K562 (cell line): Measurements from ENCODE around the gene TCIRG1. TPM values are rescaled to one million over a fixed set of nuclear protein-coding genes. Genes with fewer than 3 reads are reported as not detected.

ENCODE experiments used
- CEBPB ChIP-seq: fragments of 450-650 bp; IDR thresholded peaks from 2 replicates; pipeline ENCODE4 v1.6.1; 2016; ENCODE audit warnings: missing genetic modification characterization, missing compliant biosample characterization
- FOXJ2 ChIP-seq: fragments of 200-800 bp; sonication (Bioruptor generic); IDR thresholded peaks from 2 replicates; pipeline ENCODE4 v1.6.1; 2016; ENCODE audit warnings: missing genetic modification characterization, missing compliant biosample characterization
- MYNN ChIP-seq, 2 experiments: sonication (generic); formaldehyde crosslinking in 1 of 2; IDR thresholded peaks; 2 replicates each; pipeline versions ENCODE4 v1.5.0 to v1.6.1; 2016 to 2020; ENCODE audit warnings: antibody characterized with exemption in 1 of 2, missing genetic modification reagents in 1 of 2
- NR2C2 ChIP-seq, 2 experiments: fragments of 200-800 bp in 1 of 2; sonication (Bioruptor generic) in 1 of 2; sonication (generic) in 1 of 2; formaldehyde crosslinking in 1 of 2; IDR thresholded peaks; 2 replicates each; pipeline versions ENCODE4 v1.6.1 to v1.8.0; 2016 to 2022; ENCODE audit warnings: mild to moderate bottlenecking in 1 of 2, missing compliant biosample characterization in 1 of 2, missing genetic modification characterization in 1 of 2, missing genetic modification reagents in 1 of 2
- RBM34 ChIP-seq: fragments of 200-400 bp; formaldehyde crosslinking; IDR thresholded peaks from 2 replicates; pipeline ENCODE4 v1.6.1; 2018; ENCODE audit warnings: low read length, borderline replicate concordance; ENCODE audit not compliant: insufficient read depth
- TGIF2 ChIP-seq: sonication (generic); formaldehyde crosslinking; IDR thresholded peaks from 2 replicates; pipeline ENCODE4 v1.8.1; 2022; ENCODE audit warnings: mild to moderate bottlenecking, missing genetic modification reagents, moderate library complexity
- ZBTB49 ChIP-seq: sonication (generic); formaldehyde crosslinking; IDR thresholded peaks from 2 replicates; pipeline ENCODE4 v1.8.0; 2022; ENCODE audit warnings: missing genetic modification reagents, mild to moderate bottlenecking, borderline replicate concordance
- ZC3H11A ChIP-seq: IDR thresholded peaks from 2 replicates; pipeline ENCODE4 v1.6.1; 2012; ENCODE audit warnings: low read depth, low read length, improper control_type of control experiment
- ZFP1 ChIP-seq: fragments of 450-650 bp; formaldehyde crosslinking; IDR thresholded peaks from 2 replicates; pipeline ENCODE4 v1.4.0; 2020; ENCODE audit warnings: mild to moderate bottlenecking, mixed read lengths
- ZNF133 ChIP-seq: fragments of 250-450 bp; sonication (Bioruptor Pico); IDR thresholded peaks from 2 replicates; pipeline ENCODE4 v1.4.0; 2020; ENCODE audit warnings: mild to moderate bottlenecking
- ZNF324 ChIP-seq: fragments of 250-450 bp; sonication (Bioruptor Pico); IDR thresholded peaks from 2 replicates; pipeline ENCODE4 v1.4.0; 2020; ENCODE audit warnings: mild to moderate bottlenecking
- polyA plus RNA-seq, 8 experiments: library from polyadenylated mRNA; depleted of rRNA in 4 of 8; stranded (reverse) in 5 of 8; unstranded in 3 of 8; fragments of >200 nt; fragmentation: Nextera tagmentation in 2 of 8; fragmentation: Illumina TruSeq in 1 of 8; extraction: Ambion mirVana in 2 of 8; extraction: Trizol in 1 of 8; gene quantifications; 2 replicates each; pipeline versions ENCODE4 v1.2.1 to v1.2.3, GENCODE V29; 2011 to 2014; ENCODE audit warnings: inconsistent platforms in 1 of 8, missing spikeins in 1 of 8
- total RNA-seq, 7 experiments: library from RNA; depleted of rRNA in 6 of 7; stranded (reverse); fragments of >200 nt in 6 of 7; fragmentation: Illumina TruSeq in 2 of 7; extraction: Trizol in 2 of 7; gene quantifications; 2 replicates each; pipeline versions ENCODE4 v1.2.1 to v1.2.3, GENCODE V29; 2011 to 2021; ENCODE audit warnings: low replicate concordance in 1 of 7
- TF ChIP-seq, protein P1 (sequence below), 2 experiments: fragments of 450-650 bp in 1 of 2; sonication (generic) in 1 of 2; formaldehyde crosslinking in 1 of 2; IDR thresholded peaks; 2 replicates each; pipeline versions ENCODE4 v1.7.1 to v1.9.0; 2016 to 2022; ENCODE audit warnings: inconsistent platforms in 1 of 2, mild to moderate bottlenecking in 1 of 2, missing genetic modification reagents in 1 of 2
- TF ChIP-seq, protein P2 (sequence below): sonication (generic); formaldehyde crosslinking; IDR thresholded peaks from 2 replicates; pipeline ENCODE4 v1.8.0; 2022; ENCODE audit warnings: mild to moderate bottlenecking, low read depth, missing genetic modification reagents

The TCIRG1 gene
- total and polyA plus RNA-seq, 9 of the 15 experiments (the other 6 are each of a cell fraction or from before 2014, with no cell fraction given): 0.49 to 143 (median 24.4) TPM

GRCh38 chr11:68010090-68011041 lies 28.5 kb upstream of the TCIRG1 start, which contains the start of gene ALDH3B1 (continued):
- TF ChIP-seq MYNN (IDR thresholded peaks at IDR 0.05) (peak; percentile 56), MYNN (CRISPR knock-in tag; IDR thresholded peaks at IDR 0.05) (no peak), TGIF2 (CRISPR knock-in tag) (no peak), ZBTB49 (CRISPR knock-in tag) (no peak), RBM34 (no peak), ZNF324 (CRISPR knock-in tag) (no peak), NR2C2 (CRISPR knock-in tag; IDR thresholded peaks at IDR 0.05) (no peak), NR2C2 (tag; IDR thresholded peaks at IDR 0.05) (no peak), CEBPB (peak; percentile 42; the same call in 1 of the 2 replicates), ZNF133 (no peak), ZC3H11A (no peak), ZFP1 (CRISPR knock-in tag) (no peak), FOXJ2 (tag) (no peak)
- TF ChIP-seq, protein P1, sequence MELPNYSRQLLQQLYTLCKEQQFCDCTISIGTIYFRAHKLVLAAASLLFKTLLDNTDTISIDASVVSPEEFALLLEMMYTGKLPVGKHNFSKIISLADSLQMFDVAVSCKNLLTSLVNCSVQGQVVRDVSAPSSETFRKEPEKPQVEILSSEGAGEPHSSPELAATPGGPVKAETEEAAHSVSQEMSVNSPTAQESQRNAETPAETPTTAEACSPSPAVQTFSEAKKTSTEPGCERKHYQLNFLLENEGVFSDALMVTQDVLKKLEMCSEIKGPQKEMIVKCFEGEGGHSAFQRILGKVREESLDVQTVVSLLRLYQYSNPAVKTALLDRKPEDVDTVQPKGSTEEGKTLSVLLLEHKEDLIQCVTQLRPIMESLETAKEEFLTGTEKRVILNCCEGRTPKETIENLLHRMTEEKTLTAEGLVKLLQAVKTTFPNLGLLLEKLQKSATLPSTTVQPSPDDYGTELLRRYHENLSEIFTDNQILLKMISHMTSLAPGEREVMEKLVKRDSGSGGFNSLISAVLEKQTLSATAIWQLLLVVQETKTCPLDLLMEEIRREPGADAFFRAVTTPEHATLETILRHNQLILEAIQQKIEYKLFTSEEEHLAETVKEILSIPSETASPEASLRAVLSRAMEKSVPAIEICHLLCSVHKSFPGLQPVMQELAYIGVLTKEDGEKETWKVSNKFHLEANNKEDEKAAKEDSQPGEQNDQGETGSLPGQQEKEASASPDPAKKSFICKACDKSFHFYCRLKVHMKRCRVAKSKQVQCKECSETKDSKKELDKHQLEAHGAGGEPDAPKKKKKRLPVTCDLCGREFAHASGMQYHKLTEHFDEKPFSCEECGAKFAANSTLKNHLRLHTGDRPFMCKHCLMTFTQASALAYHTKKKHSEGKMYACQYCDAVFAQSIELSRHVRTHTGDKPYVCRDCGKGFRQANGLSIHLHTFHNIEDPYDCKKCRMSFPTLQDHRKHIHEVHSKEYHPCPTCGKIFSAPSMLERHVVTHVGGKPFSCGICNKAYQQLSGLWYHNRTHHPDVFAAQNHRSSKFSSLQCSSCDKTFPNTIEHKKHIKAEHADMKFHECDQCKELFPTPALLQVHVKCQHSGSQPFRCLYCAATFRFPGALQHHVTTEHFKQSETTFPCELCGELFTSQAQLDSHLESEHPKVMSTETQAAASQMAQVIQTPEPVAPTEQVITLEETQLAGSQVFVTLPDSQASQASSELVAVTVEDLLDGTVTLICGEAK (IDR thresholded peaks at IDR 0.05): no peak
- TF ChIP-seq, protein P1 (CRISPR knock-in tag; IDR thresholded peaks at IDR 0.05): no peak
- TF ChIP-seq, protein P2, sequence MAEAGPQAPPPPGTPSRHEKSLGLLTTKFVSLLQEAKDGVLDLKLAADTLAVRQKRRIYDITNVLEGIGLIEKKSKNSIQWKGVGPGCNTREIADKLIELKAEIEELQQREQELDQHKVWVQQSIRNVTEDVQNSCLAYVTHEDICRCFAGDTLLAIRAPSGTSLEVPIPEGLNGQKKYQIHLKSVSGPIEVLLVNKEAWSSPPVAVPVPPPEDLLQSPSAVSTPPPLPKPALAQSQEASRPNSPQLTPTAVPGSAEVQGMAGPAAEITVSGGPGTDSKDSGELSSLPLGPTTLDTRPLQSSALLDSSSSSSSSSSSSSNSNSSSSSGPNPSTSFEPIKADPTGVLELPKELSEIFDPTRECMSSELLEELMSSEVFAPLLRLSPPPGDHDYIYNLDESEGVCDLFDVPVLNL (CRISPR knock-in tag): no peak
